Measurements from ENCODE around the gene OR4D11.

OR4D11 gene

DNA sequence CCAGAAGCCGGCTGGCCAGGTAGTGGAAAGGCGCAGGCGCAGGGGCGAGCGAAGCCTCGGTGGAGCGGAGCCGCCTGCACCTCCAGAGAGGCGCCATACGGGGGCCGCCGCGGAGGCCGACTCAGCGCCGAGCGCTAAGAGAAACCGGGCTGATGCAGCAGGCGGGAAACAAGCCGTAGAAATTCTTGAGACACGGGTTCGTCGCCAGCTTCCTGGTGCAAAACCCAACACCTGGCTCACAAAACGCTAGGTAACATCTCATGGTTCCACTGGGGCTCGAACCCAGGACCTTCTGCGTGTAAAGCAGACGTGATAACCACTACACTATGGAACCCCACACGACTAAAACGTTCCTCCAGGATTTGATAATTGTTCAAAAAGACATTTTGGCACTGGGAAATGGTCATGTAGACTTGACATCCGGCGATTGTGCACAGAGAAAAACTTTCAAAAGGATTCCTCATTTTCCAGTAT lies 47.0 kb downstream of the OR4D11 start:
- H3K79me2 ChIP-seq (ENCODE audit: insufficient read depth, low read length): no peaks in the 10 kb centered on the region
- H4K20me1 ChIP-seq (ENCODE audit: insufficient read depth, low read length, poor library complexity, severe bottlenecking): no peaks in the 10 kb centered on the region
- H3K9me3 ChIP-seq (ENCODE audit: insufficient read depth, low read depth, low read length): no peaks in the 10 kb centered on the region
- H3K9me2 ChIP-seq (replicated peaks; ENCODE audit: low read depth, low read length): no peaks in the 10 kb centered on the region
- no peaks in the 10 kb centered on the region for H3K36me3 ChIP-seq (ENCODE audit: insufficient read depth, low read length)
- TF ChIP-seq EZH2phosphoT487 (IDR thresholded peaks at IDR 0.05; ENCODE audit: borderline replicate concordance): no peak
- TF ChIP-seq, protein P1, sequence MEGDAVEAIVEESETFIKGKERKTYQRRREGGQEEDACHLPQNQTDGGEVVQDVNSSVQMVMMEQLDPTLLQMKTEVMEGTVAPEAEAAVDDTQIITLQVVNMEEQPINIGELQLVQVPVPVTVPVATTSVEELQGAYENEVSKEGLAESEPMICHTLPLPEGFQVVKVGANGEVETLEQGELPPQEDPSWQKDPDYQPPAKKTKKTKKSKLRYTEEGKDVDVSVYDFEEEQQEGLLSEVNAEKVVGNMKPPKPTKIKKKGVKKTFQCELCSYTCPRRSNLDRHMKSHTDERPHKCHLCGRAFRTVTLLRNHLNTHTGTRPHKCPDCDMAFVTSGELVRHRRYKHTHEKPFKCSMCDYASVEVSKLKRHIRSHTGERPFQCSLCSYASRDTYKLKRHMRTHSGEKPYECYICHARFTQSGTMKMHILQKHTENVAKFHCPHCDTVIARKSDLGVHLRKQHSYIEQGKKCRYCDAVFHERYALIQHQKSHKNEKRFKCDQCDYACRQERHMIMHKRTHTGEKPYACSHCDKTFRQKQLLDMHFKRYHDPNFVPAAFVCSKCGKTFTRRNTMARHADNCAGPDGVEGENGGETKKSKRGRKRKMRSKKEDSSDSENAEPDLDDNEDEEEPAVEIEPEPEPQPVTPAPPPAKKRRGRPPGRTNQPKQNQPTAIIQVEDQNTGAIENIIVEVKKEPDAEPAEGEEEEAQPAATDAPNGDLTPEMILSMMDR (conservative IDR thresholded peaks at IDR 0.05; ENCODE audit: low read length): peak; percentile 48
- H3F3A ChIP-seq (ENCODE audit: low read depth): peaks cover 16% of the 10 kb centered on the region
- no peaks in the 10 kb centered on the region for H3K27me3 ChIP-seq (ENCODE audit: insufficient read depth, low read length, poor library complexity, severe bottlenecking)
- H3K4me3 ChIP-seq (ENCODE audit: low read length, poor library complexity, severe bottlenecking): peak overlapping the region; percentile 78
- peak overlapping the region; percentile 89 for H3K4me2 ChIP-seq (ENCODE audit: low read depth, low read length, poor library complexity, severe bottlenecking)
- peak overlapping the region; percentile 77 for H3K9ac ChIP-seq (ENCODE audit: low read depth, low read length, poor library complexity, severe bottlenecking)
- H2AFZ ChIP-seq (ENCODE audit: low read length): peak overlapping the region; percentile 85
- H3K4me1 ChIP-seq (ENCODE audit: insufficient read depth, low read length, poor library complexity, severe bottlenecking): peaks cover 35% of the 10 kb centered on the region

DNA sequence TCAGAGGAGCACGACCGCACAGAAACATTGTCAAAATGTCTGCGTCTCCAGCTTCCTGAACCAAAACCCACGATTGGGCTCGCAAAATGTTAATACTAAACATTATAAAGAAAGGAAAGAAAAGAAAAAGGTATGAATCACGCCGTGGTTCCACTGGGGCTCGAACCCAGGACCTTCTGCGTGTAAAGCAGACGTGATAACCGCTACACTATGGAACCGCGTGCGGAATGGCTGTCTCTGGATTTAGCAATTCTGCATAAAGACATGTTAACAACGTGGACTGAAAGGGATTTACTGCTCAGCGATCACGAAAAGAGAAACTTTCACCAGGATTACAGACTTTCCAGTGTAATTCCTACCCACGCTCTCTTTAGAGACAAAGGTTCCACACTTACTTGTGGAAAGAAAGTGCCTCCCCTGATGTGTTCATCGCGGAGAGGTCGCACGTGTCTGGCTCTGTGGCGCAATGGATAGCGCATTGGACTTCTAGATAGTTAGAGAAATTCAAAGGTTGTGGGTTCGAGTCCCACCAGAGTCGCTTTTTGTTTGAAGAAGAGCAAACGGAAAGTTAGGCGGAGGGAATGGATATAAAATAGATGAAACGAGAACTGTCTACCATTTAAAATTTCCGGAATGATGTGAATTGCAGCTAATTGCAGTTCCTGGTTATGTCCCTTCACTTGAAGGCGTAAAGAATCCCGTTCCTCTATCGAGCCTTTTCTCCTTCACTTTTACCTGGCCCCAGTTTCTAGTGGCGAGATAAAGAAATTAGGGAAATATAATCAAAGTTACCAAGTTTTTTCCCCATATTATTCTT lies 47.7 kb downstream of the OR4D11 start:
- Histone ChIP-seq H3K27me3 (ENCODE audit: insufficient read depth, low read length, poor library complexity, severe bottlenecking) (no peaks in the 10 kb centered on the region), H3K79me2 (ENCODE audit: insufficient read depth, low read length) (no peaks in the 10 kb centered on the region), H3K9me3 (ENCODE audit: insufficient read depth, low read depth, low read length) (no peaks in the 10 kb centered on the region), H4K20me1 (ENCODE audit: insufficient read depth, low read length, poor library complexity, severe bottlenecking) (no peaks in the 10 kb centered on the region), H2AFZ (ENCODE audit: low read length) (peak overlapping the region; percentile 85), H3F3A (ENCODE audit: low read depth) (peaks cover 16% of the 10 kb centered on the region), H3K36me3 (ENCODE audit: insufficient read depth, low read length) (no peaks in the 10 kb centered on the region), H3K9me2 (replicated peaks; ENCODE audit: low read depth, low read length) (no peaks in the 10 kb centered on the region), H3K4me2 (ENCODE audit: low read depth, low read length, poor library complexity, severe bottlenecking) (peak overlapping the region; percentile 89), H3K9ac (ENCODE audit: low read depth, low read length, poor library complexity, severe bottlenecking) (peak overlapping the region; percentile 77), H3K4me1 (ENCODE audit: insufficient read depth, low read length, poor library complexity, severe bottlenecking) (peaks cover 41% of the 10 kb centered on the region), H3K4me3 (ENCODE audit: low read length, poor library complexity, severe bottlenecking) (peak overlapping the region; percentile 78)
- TF ChIP-seq EZH2phosphoT487 (IDR thresholded peaks at IDR 0.05; ENCODE audit: borderline replicate concordance): no peak
- TF ChIP-seq, protein P1 (conservative IDR thresholded peaks at IDR 0.05; ENCODE audit: low read length): no peak

DNA sequence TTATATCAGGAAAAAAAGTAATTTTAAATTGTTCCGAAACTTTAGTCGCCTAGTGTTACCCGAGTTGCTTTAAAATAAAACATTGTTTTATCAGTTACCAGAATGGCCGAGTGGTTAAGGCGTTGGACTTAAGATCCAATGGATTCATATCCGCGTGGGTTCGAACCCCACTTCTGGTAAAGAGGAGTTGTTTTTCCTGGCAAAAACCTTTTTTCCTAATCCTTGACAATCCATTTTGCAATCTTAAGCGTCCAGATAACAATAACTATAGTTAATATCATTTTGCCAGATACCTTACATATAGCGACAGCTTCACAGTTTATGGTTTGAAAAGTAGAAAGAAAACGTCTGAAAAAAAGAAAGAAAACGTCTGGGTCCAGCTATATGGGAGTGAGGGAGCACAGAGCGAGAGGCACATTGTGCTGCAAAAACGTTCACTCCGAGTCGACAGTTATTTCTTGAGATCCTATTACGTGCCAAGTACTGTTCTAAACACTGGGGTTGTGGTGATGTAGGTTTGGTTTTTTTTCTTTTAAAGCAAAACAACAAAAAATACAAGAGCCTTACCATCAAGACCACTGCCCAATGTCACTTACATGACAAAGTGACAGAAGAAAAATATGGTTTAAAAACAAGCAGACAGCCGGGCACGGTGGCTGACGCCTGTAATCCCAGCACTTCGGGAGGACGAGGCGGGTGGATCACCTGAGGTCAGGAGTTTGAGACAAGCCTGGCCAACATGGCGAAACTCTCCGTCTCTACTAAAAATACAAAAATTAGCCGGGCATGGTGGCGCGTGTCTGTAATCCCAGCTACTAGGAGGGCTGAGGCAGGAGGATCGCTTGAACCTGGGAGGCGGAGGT lies 48.5 kb downstream of the OR4D11 start:
- no peaks in the 10 kb centered on the region for H3K9me2 ChIP-seq (replicated peaks; ENCODE audit: low read depth, low read length)
- peak overlapping the region; percentile 78 for H3K4me3 ChIP-seq (ENCODE audit: low read length, poor library complexity, severe bottlenecking)
- H2AFZ ChIP-seq (ENCODE audit: low read length): peak overlapping the region; percentile 85; the same call in 1 of the 2 replicates
- no peaks in the 10 kb centered on the region for H3K27me3 ChIP-seq (ENCODE audit: insufficient read depth, low read length, poor library complexity, severe bottlenecking)
- H4K20me1 ChIP-seq (ENCODE audit: insufficient read depth, low read length, poor library complexity, severe bottlenecking): no peaks in the 10 kb centered on the region
- TF ChIP-seq, protein P1 (conservative IDR thresholded peaks at IDR 0.05; ENCODE audit: low read length): no peak
- no peak for TF ChIP-seq EZH2phosphoT487 (IDR thresholded peaks at IDR 0.05; ENCODE audit: borderline replicate concordance)
- H3K36me3 ChIP-seq (ENCODE audit: insufficient read depth, low read length): no peaks in the 10 kb centered on the region
- peaks cover 19% of the 10 kb centered on the region for H3F3A ChIP-seq (ENCODE audit: low read depth)
- H3K9ac ChIP-seq (ENCODE audit: low read depth, low read length, poor library complexity, severe bottlenecking): peak overlapping the region; percentile 77
- no peaks in the 10 kb centered on the region for H3K79me2 ChIP-seq (ENCODE audit: insufficient read depth, low read length)
- peaks cover 41% of the 10 kb centered on the region for H3K4me1 ChIP-seq (ENCODE audit: insufficient read depth, low read length, poor library complexity, severe bottlenecking)
- peak overlapping the region; percentile 89 for H3K4me2 ChIP-seq (ENCODE audit: low read depth, low read length, poor library complexity, severe bottlenecking)
- no peaks in the 10 kb centered on the region for H3K9me3 ChIP-seq (ENCODE audit: insufficient read depth, low read depth, low read length)
